Astrocyte (in vitro differentiated cells and primary cell): ENCODE data around the gene NXPH4. TPM values are rescaled to one million over a fixed set of nuclear protein-coding genes. Genes with fewer than 3 reads are reported as not detected.

ENCODE experiments used
- DNase-seq: peaks from one replicate; pipeline ENCODE4 v3.0.0-alpha.2; 2010; ENCODE audit warnings: low read depth
- FAIRE-seq: peaks from 2 replicates; lab custom pipeline; 2011; peaks lifted over from hg19 to GRCh38; lab: Jason Lieb, UNC
- H2AFZ ChIP-seq: 2 replicates; pipeline ENCODE4 v1.6.0; 2012; ENCODE audit warnings: low read depth, low read length, inconsistent platforms
- H3K27ac ChIP-seq: 2 replicates; pipeline ENCODE4 v1.5.1; 2011; ENCODE audit warnings: low read depth, low read length, inconsistent platforms
- H3K27me3 ChIP-seq: 2 replicates; pipeline ENCODE4 v1.6.0; 2011; ENCODE audit warnings: low read length, inconsistent platforms; ENCODE audit not compliant: insufficient read depth
- H3K36me3 ChIP-seq: 2 replicates; pipeline ENCODE4 v1.5.1; 2011; ENCODE audit warnings: low read length, inconsistent platforms; ENCODE audit not compliant: insufficient read depth
- H3K4me1 ChIP-seq: 2 replicates; pipeline ENCODE4 v1.5.1; 2011; ENCODE audit warnings: low read length, inconsistent platforms; ENCODE audit not compliant: insufficient read depth
- H3K4me2 ChIP-seq: 2 replicates; pipeline ENCODE4 v1.6.0; 2012; ENCODE audit warnings: low read length, inconsistent platforms
- H3K4me3 ChIP-seq: 2 replicates; pipeline ENCODE4 v1.5.1; 2011; ENCODE audit warnings: low read depth, mild to moderate bottlenecking, low read length, inconsistent platforms; ENCODE audit not compliant: insufficient read depth
- H3K79me2 ChIP-seq: 2 replicates; pipeline ENCODE4 v1.6.0; 2012; ENCODE audit warnings: mild to moderate bottlenecking, low read length, inconsistent platforms; ENCODE audit not compliant: insufficient read depth
- H3K9ac ChIP-seq: 2 replicates; pipeline ENCODE4 v1.6.0; 2012; ENCODE audit warnings: mild to moderate bottlenecking, low read length, inconsistent platforms
- H3K9me3 ChIP-seq: 2 replicates; pipeline ENCODE4 v1.5.1; 2012; ENCODE audit warnings: low read depth, mild to moderate bottlenecking, low read length, inconsistent platforms; ENCODE audit not compliant: insufficient read depth
- H4K20me1 ChIP-seq: 2 replicates; pipeline ENCODE4 v1.6.0; 2012; ENCODE audit warnings: low read length, inconsistent platforms; ENCODE audit not compliant: insufficient read depth
- H3K27ac Mint-ChIP-seq: one replicate; pipeline ENCODE4 v1.8.0; 2021; ENCODE audit warnings: mild to moderate bottlenecking, mixed read lengths; ENCODE audit not compliant: unreplicated experiment
- H3K27me3 Mint-ChIP-seq: one replicate; pipeline ENCODE4 v1.8.0; 2021; ENCODE audit warnings: low read depth, mixed read lengths; ENCODE audit not compliant: unreplicated experiment
- H3K36me3 Mint-ChIP-seq: one replicate; pipeline ENCODE4 v1.8.0; 2021; ENCODE audit warnings: low read depth, mixed read lengths; ENCODE audit not compliant: unreplicated experiment
- H3K4me1 Mint-ChIP-seq: one replicate; pipeline ENCODE4 v1.8.0; 2021; ENCODE audit warnings: low read depth, mixed read lengths; ENCODE audit not compliant: unreplicated experiment
- H3K4me3 Mint-ChIP-seq: one replicate; pipeline ENCODE4 v1.8.0; 2021; ENCODE audit warnings: mild to moderate bottlenecking, moderate library complexity, mixed read lengths; ENCODE audit not compliant: unreplicated experiment
- H3K9me3 Mint-ChIP-seq: one replicate; pipeline ENCODE4 v1.8.0; 2021; ENCODE audit warnings: mild to moderate bottlenecking, mixed read lengths; ENCODE audit not compliant: unreplicated experiment
- EZH2 ChIP-seq: IDR thresholded peaks from 2 replicates; pipeline ENCODE4 v1.6.1; 2012; ENCODE audit warnings: mild to moderate bottlenecking, low read length, inconsistent platforms; ENCODE audit not compliant: insufficient read depth
- total RNA-seq: library from RNA; stranded (reverse); gene quantifications from 2 replicates; pipeline ENCODE4 v1.2.1, GENCODE V29; 2021
- TF ChIP-seq, protein P1 (sequence below): IDR thresholded peaks from 2 replicates; pipeline ENCODE4 v1.5.1; 2011; ENCODE audit warnings: low read depth, mild to moderate bottlenecking, inconsistent platforms, low read length, moderate library complexity; ENCODE audit not compliant: insufficient read depth

The NXPH4 gene
- total RNA-seq, 1 donor from 2014 or later = 14.5 TPM

DNA sequence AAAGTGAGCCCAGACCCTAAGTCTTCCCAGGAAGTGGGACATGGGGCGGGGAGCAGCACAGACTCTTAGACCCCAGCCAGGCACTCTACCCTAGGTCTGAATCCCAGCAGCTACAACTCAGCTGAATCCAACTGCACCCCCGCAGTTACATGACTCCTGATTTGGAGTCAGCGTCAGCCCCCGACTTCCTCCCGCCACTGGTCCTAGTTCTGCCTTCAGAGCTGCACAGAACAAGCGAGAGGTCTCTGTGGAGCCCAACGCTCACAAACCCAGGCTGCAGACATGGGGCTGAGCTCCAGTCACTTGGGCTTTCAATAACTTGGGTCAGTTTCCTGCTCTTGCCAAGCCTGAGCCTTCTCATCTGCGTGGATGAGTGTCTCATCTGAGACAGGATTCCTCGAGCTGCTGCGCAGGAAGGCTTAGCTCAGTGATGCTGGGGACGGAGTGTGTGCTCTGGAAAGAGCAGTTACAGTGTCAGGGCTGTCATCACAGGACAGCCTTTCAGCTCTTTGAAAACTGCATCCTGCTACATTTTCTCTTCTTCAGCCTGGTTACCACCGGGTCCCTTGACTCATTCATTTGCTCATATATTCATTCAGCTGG, 30.6 kb upstream of the NXPH4 start:
- H4K20me1 ChIP-seq = peaks cover 82% of the 10 kb centered on the region
- peaks cover 43% of the 10 kb centered on the region for H3K36me3 ChIP-seq
- H3K27me3 ChIP-seq = no peaks in the 10 kb centered on the region
- H3K4me1 Mint-ChIP-seq = peaks cover 5% of the 10 kb centered on the region
- H3K4me3 Mint-ChIP-seq = no peak overlapping the region
- H3K9ac ChIP-seq = no peak overlapping the region
- H3K4me2 ChIP-seq = no peak overlapping the region
- no peaks in the 10 kb centered on the region for H3K79me2 ChIP-seq
- H3K27ac Mint-ChIP-seq = no peak overlapping the region
- DNase-seq (no peak), FAIRE-seq (no peak)
- H3K4me3 ChIP-seq = no peak overlapping the region
- H3K27ac ChIP-seq = no peak overlapping the region
- H3K9me3 ChIP-seq = no peaks in the 10 kb centered on the region
- H2AFZ ChIP-seq = no peak overlapping the region
- peaks cover 38% of the 10 kb centered on the region for H3K36me3 Mint-ChIP-seq
- H3K27me3 Mint-ChIP-seq = no peaks in the 10 kb centered on the region
- no peaks in the 10 kb centered on the region for H3K9me3 Mint-ChIP-seq
- no peak for TF ChIP-seq EZH2
- TF ChIP-seq, protein P1, sequence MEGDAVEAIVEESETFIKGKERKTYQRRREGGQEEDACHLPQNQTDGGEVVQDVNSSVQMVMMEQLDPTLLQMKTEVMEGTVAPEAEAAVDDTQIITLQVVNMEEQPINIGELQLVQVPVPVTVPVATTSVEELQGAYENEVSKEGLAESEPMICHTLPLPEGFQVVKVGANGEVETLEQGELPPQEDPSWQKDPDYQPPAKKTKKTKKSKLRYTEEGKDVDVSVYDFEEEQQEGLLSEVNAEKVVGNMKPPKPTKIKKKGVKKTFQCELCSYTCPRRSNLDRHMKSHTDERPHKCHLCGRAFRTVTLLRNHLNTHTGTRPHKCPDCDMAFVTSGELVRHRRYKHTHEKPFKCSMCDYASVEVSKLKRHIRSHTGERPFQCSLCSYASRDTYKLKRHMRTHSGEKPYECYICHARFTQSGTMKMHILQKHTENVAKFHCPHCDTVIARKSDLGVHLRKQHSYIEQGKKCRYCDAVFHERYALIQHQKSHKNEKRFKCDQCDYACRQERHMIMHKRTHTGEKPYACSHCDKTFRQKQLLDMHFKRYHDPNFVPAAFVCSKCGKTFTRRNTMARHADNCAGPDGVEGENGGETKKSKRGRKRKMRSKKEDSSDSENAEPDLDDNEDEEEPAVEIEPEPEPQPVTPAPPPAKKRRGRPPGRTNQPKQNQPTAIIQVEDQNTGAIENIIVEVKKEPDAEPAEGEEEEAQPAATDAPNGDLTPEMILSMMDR = no peak
- no peaks in the 10 kb centered on the region for H3K4me1 ChIP-seq

DNA sequence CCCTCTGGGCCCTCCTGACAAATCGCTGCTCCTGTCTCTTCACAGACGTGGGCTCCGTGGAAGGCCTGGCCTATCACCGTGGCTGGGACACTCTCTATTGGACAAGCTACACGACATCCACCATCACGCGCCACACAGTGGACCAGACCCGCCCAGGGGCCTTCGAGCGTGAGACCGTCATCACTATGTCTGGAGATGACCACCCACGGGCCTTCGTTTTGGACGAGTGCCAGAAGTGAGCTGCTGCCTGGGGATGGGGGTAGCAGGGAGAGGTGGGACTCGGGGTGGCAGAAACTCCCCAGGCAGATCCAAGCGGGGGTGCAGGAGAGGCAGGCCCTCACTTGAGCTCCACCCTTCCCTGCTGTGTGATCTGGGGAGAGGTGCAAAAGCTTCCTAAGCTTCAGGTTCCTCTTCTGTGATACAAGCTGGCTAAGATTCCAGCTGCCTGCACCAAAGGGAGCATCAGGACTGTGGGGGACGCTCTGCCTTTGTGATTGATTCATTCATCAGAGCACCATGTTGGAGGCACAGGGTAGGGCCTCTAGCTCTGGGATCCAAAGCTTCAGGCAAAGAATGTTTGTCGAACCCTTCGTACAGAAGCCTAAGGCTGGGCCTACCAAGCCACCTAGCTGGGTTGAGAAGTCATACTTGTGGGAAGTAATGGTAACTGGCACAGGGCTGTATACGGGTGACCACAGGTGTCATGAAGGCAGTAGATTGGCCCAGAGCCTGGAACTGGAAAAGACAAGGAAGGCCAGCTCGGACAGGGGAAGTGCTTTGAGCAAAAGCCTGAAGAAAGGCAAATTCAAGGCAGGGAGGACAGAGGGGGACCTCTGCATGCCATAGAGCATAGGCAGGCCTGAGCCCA, 29.1 kb upstream of the NXPH4 start:
- Histone ChIP-seq H3K4me1 (no peaks in the 10 kb centered on the region), H3K4me2 (no peak overlapping the region), H3K27me3 (no peaks in the 10 kb centered on the region), H3K36me3 (peaks cover 46% of the 10 kb centered on the region), H3K9ac (no peak overlapping the region), H3K4me3 (no peak overlapping the region), H2AFZ (no peak overlapping the region), H3K27ac (no peak overlapping the region), H3K79me2 (no peaks in the 10 kb centered on the region), H3K9me3 (no peaks in the 10 kb centered on the region), H4K20me1 (peaks cover 82% of the 10 kb centered on the region)
- Mint-ChIP-seq H3K36me3 (peaks cover 32% of the 10 kb centered on the region), H3K27ac (no peak overlapping the region), H3K9me3 (no peaks in the 10 kb centered on the region), H3K4me1 (peaks cover 5% of the 10 kb centered on the region), H3K27me3 (no peaks in the 10 kb centered on the region), H3K4me3 (no peak overlapping the region)
- DNase-seq = no peak
- TF ChIP-seq, protein P1 = no peak
- TF ChIP-seq EZH2 = no peak
- FAIRE-seq = no peak

DNA sequence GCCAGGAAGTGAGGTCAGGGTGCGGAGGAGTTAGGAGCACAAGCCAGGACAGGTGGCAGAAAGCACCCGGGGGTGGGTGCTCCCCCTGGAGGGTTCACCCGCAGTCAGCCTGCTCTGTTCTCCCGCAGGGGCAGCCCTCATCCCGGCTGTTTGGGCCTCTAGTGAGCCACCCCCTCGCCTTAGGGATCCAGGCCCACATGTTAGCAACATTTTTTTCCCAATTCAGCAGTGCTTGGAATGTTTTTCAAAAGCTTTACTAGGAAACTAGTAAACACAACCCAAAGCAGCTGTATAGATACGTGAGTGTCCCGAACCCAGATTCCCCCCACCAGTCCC, 28.5 kb upstream of the NXPH4 start:
- no peak overlapping the region for H2AFZ ChIP-seq
- no peaks in the 10 kb centered on the region for H3K79me2 ChIP-seq
- Mint-ChIP-seq H3K9me3 (no peaks in the 10 kb centered on the region), H3K36me3 (peaks cover 32% of the 10 kb centered on the region), H3K4me3 (no peak overlapping the region), H3K27ac (no peak overlapping the region), H3K27me3 (no peaks in the 10 kb centered on the region), H3K4me1 (no peaks in the 10 kb centered on the region)
- peaks cover 78% of the 10 kb centered on the region for H4K20me1 ChIP-seq
- TF ChIP-seq, protein P1 = no peak
- no peak for TF ChIP-seq EZH2
- H3K36me3 ChIP-seq = peaks cover 46% of the 10 kb centered on the region
- H3K4me3 ChIP-seq = no peak overlapping the region
- no peaks in the 10 kb centered on the region for H3K27me3 ChIP-seq
- no peak overlapping the region for H3K4me2 ChIP-seq
- H3K9ac ChIP-seq = no peak overlapping the region
- H3K9me3 ChIP-seq = no peaks in the 10 kb centered on the region
- H3K27ac ChIP-seq = no peak overlapping the region
- no peaks in the 10 kb centered on the region for H3K4me1 ChIP-seq
- FAIRE-seq (no peak), DNase-seq (no peak)
